ENCODE measurements around the gene PTPRG.

The PTPRG gene

DNA sequence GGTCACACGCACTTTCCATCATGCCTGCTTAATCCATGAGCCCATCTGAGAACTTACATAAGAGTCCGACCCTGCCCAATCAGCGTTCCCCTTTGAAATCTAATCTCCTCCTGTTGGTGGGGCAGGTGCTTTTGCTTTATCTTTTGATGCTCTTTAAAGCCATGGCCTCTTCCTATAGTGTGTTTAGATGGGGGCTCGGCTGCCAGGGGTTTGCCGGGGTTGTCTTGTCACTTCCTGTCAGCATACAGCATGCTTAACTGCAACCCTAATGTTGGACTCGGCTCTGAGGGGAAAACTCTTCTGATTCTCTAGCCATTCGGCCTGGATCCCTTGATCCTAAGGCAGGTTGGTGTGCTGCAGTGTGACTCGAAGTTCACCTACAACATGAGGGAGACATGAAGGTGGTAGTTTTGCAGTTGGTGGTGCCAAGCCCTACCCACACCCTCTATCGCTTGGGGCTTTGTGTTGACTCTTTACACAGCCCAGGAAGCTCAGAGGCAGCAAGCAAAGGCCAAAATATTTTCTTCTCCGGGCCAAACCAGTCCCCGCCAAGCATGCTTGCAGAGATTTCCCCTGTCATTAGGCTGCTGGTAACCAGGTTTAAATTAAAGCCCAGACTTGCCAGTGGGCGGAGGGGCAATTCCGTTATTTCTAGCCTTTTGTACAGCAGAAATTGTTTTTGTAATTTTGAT is 593.2 kb downstream of the PTPRG start:
- TF ChIP-seq TAF1 (IDR thresholded peaks at IDR 0.05; ENCODE audit: borderline replicate concordance, insufficient read depth, low read length) (no peak), SIN3A (IDR thresholded peaks at IDR 0.05; ENCODE audit: borderline replicate concordance, insufficient read depth, low read length) (no peak), FOXP2 (optimal IDR thresholded peaks at IDR 0.05; ENCODE audit: borderline replicate concordance, extremely low read depth, extremely low read length, insufficient read depth) (no peak), POLR2AphosphoS5 (IDR thresholded peaks at IDR 0.05; ENCODE audit: low read depth, low read length) (no peak)
- TF ChIP-seq, protein P1, sequence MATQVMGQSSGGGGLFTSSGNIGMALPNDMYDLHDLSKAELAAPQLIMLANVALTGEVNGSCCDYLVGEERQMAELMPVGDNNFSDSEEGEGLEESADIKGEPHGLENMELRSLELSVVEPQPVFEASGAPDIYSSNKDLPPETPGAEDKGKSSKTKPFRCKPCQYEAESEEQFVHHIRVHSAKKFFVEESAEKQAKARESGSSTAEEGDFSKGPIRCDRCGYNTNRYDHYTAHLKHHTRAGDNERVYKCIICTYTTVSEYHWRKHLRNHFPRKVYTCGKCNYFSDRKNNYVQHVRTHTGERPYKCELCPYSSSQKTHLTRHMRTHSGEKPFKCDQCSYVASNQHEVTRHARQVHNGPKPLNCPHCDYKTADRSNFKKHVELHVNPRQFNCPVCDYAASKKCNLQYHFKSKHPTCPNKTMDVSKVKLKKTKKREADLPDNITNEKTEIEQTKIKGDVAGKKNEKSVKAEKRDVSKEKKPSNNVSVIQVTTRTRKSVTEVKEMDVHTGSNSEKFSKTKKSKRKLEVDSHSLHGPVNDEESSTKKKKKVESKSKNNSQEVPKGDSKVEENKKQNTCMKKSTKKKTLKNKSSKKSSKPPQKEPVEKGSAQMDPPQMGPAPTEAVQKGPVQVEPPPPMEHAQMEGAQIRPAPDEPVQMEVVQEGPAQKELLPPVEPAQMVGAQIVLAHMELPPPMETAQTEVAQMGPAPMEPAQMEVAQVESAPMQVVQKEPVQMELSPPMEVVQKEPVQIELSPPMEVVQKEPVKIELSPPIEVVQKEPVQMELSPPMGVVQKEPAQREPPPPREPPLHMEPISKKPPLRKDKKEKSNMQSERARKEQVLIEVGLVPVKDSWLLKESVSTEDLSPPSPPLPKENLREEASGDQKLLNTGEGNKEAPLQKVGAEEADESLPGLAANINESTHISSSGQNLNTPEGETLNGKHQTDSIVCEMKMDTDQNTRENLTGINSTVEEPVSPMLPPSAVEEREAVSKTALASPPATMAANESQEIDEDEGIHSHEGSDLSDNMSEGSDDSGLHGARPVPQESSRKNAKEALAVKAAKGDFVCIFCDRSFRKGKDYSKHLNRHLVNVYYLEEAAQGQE (IDR thresholded peaks at IDR 0.05; ENCODE audit: insufficient read depth in 1 of 2, low read depth in 2 of 2, low read length in 2 of 2) = no peak

DNA sequence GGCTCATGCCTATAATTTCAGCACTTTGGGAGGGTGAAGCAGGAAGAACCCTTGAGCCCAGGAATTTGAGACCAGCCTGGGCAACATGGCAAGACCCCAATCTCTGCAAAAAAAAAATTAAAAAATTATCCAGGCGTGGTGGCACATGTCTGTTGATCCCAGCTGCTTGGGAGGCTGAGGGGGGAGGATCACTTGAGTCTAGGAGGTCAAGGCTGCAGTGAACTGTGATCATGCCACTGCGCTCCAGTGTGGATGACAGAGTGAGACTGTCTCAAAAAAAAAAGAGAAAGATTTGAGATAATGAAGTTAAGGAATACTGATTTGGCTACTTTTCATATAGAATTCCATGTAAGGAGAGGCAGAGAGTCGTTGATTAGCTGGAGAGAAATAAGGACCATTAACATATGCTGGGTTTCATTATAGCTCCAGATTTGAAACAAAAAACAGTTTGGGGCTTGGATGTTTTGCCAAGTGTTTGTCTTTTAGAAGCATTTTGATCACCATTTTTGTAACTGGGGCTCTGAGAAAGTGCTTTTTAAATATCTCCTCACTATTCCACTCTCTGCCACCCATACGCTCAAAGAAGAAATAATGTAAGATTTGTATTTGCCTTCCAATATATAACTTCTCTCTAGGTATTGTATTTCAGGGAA is 597.8 kb downstream of the PTPRG start:
- no peak for TF ChIP-seq TAF1 (IDR thresholded peaks at IDR 0.05; ENCODE audit: borderline replicate concordance, insufficient read depth, low read length)
- TF ChIP-seq SIN3A (IDR thresholded peaks at IDR 0.05; ENCODE audit: borderline replicate concordance, insufficient read depth, low read length) = no peak
- no peak for TF ChIP-seq POLR2AphosphoS5 (IDR thresholded peaks at IDR 0.05; ENCODE audit: low read depth, low read length)
- no peak for TF ChIP-seq FOXP2 (optimal IDR thresholded peaks at IDR 0.05; ENCODE audit: borderline replicate concordance, extremely low read depth, extremely low read length, insufficient read depth)
- TF ChIP-seq, protein P1 (IDR thresholded peaks at IDR 0.05; ENCODE audit: insufficient read depth in 1 of 2, low read depth in 2 of 2, low read length in 2 of 2) = no peak

DNA sequence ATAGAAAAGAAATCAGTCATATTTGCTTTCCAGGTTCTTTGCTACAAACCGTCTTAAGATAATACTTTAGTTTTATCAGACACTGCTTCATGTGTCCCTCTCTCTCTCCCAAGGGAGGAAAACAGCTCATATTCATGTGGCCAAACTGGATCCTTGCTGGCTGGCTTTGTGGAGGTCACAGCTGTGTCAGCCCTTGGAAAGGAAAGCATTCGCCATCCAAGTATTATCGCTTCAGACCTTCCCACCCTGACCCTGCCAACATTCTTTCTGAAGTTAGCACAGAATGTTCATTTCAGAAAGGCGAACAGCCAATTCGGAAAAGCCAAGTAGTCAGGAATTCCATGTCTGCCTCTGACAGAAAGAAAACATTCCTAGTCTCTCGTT is 598.3 kb downstream of the PTPRG start:
- TF ChIP-seq SIN3A (IDR thresholded peaks at IDR 0.05; ENCODE audit: borderline replicate concordance, insufficient read depth, low read length) (no peak), POLR2AphosphoS5 (IDR thresholded peaks at IDR 0.05; ENCODE audit: low read depth, low read length) (no peak), FOXP2 (optimal IDR thresholded peaks at IDR 0.05; ENCODE audit: borderline replicate concordance, extremely low read depth, extremely low read length, insufficient read depth) (no peak), TAF1 (IDR thresholded peaks at IDR 0.05; ENCODE audit: borderline replicate concordance, insufficient read depth, low read length) (no peak)
- TF ChIP-seq, protein P1 (IDR thresholded peaks at IDR 0.05; ENCODE audit: insufficient read depth in 1 of 2, low read depth in 2 of 2, low read length in 2 of 2) = no peak

DNA sequence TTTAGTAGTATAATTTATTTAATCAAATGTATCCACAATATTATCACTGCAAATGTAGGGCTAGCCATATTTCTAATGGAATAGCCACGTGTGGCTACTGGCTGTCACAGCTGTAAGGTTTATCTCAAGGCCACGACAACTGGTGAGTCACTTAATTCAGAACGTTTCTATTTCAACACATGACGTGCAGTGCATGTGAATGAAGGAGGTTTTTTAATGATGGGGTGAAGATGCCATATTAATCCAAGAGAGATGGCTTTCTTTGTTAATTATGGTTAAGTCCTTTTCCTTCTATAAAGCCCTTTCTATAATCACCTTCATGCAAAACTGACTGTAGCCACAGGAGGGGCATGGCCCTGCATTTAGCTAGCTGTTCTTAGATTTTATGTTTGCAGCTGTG is 600.0 kb downstream of the PTPRG start:
- no peak for TF ChIP-seq POLR2AphosphoS5 (IDR thresholded peaks at IDR 0.05; ENCODE audit: low read depth, low read length)
- TF ChIP-seq, protein P1 (IDR thresholded peaks at IDR 0.05; ENCODE audit: insufficient read depth in 1 of 2, low read depth in 2 of 2, low read length in 2 of 2) = no peak
- TF ChIP-seq TAF1 (IDR thresholded peaks at IDR 0.05; ENCODE audit: borderline replicate concordance, insufficient read depth, low read length) = no peak
- no peak for TF ChIP-seq SIN3A (IDR thresholded peaks at IDR 0.05; ENCODE audit: borderline replicate concordance, insufficient read depth, low read length)
- no peak for TF ChIP-seq FOXP2 (optimal IDR thresholded peaks at IDR 0.05; ENCODE audit: borderline replicate concordance, extremely low read depth, extremely low read length, insufficient read depth)

Data from PFSK-1 (cell line).